ENCODE results near the gene BANF1.
"Not testable (repeated sequence)": the region's sequence is repeated elsewhere in the genome, so short reads cannot be mapped to it uniquely, and the experiment has no call there.

The BANF1 gene

GRCh38 chr11:65978391-65979238 lies 23.7 kb upstream of the BANF1 start:
- DNase-seq, result no peak

DNA sequence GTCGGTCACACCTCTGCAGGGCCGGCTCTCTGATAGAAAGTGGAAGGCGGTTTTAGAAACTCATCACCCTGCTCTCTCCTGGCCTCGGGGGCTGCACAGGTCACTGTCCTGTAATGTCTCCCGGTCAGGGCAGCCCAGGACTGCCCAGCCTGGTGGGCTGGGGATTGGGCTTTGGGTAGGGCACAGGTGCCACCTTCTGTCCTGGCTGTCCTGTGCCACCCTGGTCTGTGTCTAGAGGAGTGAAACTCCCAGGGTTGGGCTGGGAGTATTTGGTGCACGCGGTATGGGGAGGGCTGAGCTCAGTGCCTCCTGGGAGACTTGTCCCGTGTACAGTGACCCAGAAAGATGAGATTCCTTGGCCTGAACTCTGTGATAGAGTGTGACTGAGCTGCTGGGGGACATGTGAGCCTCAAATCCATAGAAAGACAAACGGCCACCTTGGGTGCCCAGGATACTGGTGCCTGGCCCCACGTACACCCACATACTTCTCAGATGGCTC lies 23.0 kb upstream of the BANF1 start:
- DNase-seq, result no peak

GRCh38 chr11:65981101-65981740 lies 21.1 kb upstream of the BANF1 start:
- no peak for DNase-seq

DNA sequence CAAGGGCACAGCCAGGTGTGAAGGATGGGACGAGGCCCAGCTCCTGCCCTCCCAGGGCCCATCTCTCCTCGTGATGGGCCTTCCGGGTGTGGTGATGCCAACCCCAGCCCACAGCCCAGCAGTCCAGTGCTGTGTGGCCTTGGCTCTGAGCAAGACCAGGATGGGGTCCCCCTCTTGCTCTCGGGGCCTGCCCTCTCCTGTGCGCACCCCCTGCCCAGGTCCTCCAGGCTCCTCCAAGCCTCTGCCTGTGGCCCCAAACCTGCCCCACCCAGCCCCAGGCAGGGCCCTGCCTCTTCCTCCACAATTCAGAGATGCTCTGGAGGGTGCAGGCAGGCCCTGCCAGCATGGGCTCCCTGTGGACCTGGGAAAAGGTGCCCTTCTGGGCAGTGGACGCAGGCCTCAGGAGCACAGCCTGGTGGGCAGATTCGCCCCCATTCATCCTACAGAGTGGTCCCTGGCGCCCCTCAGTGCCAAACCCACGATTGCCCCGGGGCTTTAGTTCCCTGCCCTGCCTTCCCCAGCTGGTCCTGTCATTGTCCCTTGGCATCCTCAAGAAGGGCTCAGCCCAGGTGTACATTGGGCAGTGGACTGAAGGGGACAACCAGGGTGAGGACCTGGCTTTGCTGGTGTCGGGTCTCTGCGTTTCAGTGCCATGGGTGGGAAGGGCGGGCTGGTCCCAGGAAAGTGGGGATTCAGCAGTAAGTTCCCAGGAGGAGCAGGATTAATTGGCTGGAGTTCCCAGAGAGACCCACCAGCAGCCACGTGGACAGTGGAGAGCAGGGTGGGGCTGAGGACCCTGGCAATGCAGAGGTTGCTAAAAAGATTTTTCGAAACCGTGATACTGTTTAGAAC lies 20.1 kb upstream of the BANF1 start:
- DNase-seq, result no peak

- no peak for DNase-seq
These were observed 19.3 kb upstream of the BANF1 start for GRCh38 chr11:65982824-65983588.

- DNase-seq, result no peak
These were observed 18.7 kb upstream of the BANF1 start for GRCh38 chr11:65983589-65983987.

DNA sequence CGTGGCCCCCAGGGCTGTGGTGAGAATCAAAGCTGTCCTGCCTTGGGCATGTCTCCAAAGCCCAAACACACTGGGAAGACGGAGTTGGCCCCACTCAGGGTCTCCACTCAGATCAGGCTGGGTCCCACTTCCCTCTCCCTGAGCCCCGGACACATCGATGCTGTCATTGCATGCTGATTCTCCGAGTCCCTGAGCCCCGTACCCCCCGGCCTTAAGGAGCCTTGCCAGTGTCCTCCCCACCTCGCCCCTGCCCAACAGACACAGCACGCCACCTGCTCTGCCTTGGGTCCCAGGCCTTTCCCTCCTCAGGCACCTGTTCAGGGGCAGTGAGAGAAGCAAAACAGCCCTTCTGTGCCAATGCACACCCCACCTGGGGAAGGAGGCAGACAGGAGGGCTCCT lies 15.0 kb upstream of the BANF1 start:
- DNase-seq, result no peak

DNA sequence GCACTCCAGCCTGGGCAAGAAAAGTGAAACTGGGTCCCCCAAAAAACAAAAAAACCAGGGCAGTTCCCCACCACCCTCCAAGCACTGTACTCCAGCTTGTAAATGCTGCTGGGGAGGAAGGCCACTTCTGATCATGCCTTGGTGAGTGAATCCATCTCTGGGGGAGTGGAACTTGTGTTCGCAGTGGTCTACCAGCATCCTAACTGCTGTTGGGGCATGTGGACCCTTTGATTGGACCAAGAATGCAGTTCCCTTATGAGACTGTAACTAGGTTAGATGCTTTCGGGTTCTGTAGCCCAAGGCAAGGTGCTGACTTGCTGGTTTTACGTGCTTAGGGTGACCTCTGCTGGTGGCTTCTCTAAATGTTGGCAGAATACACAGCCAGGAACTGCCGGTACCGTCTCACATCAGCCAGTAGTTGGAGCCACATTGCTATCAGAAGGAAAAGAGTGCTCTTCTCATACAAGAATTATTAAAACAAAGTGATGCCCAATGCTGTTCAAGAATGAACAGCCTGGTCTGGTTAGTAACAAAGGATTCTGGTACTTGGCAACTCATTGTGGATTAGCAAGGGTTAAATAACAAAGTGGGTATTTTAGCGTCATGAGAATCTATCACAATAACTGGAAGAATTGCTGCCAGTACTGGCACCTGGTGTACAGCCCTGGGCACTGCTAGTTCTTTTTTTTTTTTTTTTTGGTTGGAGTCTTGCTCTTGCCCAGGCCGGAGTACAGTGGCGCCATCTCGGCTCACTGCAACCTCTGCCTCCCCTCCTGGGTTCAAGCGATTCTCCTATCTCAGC lies 13.3 kb upstream of the BANF1 start:
- DNase-seq, result peak; percentile 83

DNA sequence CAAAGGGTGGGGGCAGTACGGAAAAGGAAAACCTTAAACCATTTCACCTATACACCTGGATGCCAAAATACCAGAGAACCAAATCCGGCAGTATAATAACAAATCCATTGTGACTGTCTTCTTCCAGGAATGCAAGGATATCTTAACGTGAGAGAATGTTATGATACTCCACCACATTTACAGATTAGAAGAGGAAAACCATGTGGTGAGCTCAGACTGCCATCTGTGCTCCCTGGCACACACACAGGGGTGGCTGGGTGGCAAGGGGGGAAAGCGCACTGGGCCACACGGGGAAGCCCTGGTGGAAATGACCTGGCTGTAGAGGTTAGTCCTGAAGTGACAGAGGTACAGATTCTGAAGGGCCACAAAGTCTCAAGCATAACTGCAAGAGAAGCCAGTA lies 10.2 kb upstream of the BANF1 start:
- no peak for DNase-seq

- DNase-seq, result peak; percentile 50
These were observed 5.0 kb upstream of the BANF1 start for GRCh38 chr11:65997286-65997685.

GRCh38 chr11:66002648-66003225 lies 434 bp downstream of the BANF1 start:
- DNase-seq, result no peak

GRCh38 chr11:66003291-66003690 lies 988 bp downstream of the BANF1 start:
- no peak for DNase-seq

DNA sequence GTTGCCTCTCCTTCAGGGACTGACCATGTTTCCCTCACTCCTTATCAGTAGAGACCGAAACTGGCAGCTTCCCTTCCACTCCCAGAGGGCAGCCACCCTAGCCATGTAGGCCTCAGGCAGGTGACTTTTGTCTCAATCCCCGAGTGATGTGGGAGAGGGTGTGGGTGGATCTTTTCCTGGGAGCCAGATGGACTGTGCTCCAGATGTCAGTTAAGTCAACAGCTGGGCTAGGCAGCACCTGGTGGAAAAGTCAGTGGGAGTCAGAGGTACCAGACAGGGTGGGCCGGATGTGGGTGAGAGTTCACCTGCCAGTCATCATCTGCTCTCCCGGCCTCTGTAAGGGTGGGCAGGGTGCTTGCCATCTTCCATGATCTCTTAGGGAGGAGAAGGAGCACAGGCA lies 1.9 kb downstream of the BANF1 start:
- DNase-seq, result no peak

DNA sequence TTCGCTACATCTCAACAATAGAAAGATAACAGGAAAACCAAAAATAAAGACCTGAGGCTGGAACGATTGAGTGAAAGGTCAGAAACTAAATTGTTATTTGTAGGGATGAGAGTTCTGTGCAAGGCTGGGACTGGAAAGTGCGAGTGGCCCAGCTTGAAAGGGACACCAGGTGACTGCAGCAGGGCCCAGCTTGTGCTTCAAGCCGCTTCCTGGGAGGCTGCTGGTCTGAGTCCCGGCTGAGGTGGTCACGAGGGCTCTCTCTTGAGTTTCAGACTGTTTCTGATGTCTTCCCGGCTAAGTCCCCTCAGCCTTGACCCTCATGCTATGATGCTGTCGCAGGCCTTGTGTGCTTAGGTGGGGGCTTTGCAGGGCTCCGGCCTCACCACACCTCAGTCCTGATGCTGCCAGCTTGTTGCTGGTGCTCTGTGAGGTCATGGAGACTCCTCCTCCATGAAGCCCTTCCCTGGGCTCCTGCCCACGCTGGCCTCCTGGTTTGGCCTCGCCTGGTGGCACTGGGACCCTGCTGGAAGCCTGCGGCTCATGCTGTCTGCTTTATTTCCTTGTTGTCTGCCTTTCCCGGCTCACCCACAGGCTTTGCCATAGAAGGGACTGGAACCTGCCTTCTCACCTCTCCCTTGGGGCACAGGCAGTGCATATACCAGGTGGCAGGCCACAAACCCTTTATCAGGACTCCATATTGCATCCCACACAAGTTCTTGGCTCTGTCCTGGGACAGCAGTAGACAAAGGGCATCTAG lies 4.0 kb downstream of the BANF1 start:
- DNase-seq, result no peak

DNA sequence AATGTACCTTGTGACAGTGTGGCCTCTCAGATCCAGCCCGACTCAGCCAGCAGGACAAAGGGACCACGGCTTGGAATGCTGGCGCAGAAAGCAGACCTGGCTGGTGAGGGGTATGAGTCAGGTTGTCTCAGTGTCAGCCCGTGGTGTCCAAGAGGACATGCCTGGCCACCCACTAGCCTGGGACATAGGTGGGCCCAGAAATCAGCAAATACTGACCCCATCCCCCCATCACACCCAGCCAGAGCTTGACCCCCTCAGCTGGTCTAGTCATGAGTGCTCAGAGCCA lies 4.5 kb downstream of the BANF1 start:
- no peak for DNase-seq

DNA sequence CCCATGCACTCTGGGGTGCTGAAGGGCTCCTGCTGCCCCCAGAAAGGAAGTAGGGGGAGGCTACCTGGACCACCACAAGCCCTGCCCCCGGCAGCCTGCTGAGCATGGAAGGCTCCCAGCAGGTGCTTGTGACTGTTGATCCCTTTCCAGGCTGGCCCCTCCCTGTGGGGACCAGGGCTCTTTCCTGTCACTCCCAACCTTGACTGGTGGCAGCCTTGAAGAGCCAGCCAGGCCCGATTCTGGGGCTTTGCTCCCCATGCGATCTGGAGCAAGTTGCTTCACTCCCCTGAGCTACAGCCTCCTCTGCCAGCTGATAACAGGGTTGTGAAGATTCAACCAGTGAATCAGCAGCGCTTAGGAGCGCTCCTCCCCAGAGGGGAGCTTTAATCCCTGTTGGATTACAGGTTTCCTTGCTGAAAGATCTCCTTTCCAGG lies 4.9 kb downstream of the BANF1 start:
- DNase-seq, result no peak

DNA sequence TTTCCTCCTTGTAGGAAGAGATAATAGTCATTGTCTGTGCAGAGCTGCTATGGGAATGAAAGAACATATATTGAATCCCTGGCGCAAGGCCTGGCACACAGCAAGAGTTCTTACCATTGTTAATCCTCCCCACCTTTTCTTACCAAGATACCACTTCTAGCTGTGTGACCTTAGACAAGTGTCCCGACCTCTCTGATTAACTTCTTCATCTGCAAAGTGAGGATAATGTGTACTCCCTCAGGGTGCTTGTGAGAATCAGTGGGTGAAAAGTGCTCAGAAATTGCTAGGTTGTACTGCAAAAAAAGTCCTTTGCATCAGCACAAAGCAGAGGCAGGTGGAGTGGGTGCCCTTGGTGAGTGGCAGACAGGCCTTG lies 5.8 kb downstream of the BANF1 start:
- no peak for DNase-seq

DNA sequence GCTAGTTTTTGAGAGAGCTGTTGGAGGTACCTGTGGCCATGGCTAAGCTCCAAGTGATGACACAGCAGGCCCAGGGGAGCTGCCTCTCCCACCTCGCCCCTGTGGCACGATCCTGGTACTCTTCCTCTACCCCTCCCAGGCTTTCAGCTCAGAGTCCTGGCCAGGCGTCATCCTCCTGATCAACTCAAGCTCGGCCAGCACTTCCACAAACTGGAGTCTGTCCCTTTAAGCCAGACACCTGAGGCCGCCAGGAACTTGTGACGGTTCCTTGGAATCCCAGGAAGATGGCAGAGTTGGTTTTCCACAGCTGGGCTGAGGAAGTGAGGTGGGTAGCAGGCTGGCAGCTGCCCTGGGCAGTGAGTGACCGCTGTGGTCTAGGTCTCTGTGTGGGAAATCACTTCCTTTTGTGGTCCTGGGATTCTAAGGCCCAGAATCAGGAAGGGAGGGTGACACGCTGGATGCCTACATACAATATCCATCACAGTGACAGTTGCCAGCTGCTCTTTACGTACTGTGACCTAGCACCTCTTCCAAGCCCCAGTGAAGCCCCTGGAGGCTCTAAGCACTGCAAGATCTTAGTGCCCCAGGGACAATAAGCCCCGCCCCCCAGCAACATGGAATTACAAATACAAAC lies 6.3 kb downstream of the BANF1 start:
- DNase-seq, result peak; percentile 5

DNA sequence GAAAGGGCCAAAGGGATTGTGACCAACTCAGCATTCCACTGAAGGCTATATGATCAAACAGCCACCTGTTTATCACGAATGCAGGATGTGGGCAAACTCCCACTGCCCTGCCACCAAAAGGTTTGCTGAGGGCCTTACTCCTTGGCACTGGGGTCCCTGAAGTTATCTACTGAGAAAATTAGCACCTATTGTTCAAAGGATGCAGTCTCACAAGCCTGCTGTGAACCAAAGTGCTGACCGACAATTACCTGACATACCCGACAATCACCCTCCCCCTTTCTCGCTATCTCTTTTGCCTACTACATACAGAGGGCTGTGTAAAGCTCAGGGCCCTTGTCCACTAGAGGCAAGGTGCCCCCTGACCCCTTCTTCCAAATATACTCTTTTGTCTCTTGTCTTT lies 7.7 kb downstream of the BANF1 start:
- not testable (repeated sequence) for DNase-seq

GRCh38 chr11:66011239-66011784 lies 9.0 kb downstream of the BANF1 start:
- no peak for DNase-seq

Data from GF-D8 (cell line).